T-cell (primary cell): ENCODE measurements around the gene HSPB1. TPM values are rescaled to one million over a fixed set of nuclear protein-coding genes. Genes with fewer than 3 reads are reported as not detected.

ENCODE experiments used
- ATAC-seq, 4 experiments: fragments of 200-7000 bp in 3 of 4; fragments of 150-1000 bp in 1 of 4; cut with Tn5 transposase; replicated peaks in 1 of 4; 1 replicate in 3 of 4; 2 replicates in 1 of 4; pipeline ENCODE4 v1.10.0; 2021; ENCODE audit warnings: moderate library complexity in 3 of 4, mild to moderate bottlenecking in 2 of 4, moderate number of reproducible peaks in 1 of 4
- CTCF ChIA-PET, 2 donors: fragments of 300-600 bp; sonication (Branson Sonifier 250); formaldehyde crosslinking; loops; one replicate each; lab custom pipeline; 2022; ENCODE audit warnings: antibody characterized with exemption in 2 of 2; lab: Charles Lee
- POLR2A ChIA-PET, 2 donors: fragments of 300-600 bp; sonication (Branson Sonifier 250); formaldehyde crosslinking; loops; one replicate each; lab custom pipeline; 2022; ENCODE audit warnings: antibody characterized with exemption in 2 of 2; lab: Charles Lee
- DNase-seq, 35 experiments: peaks; one replicate each; pipeline versions ENCODE4 v3.0.0 to v3.0.0-alpha.2; 2013 to 2023
- H3K27ac ChIP-seq: one replicate; pipeline ENCODE4 v1.5.1; 2013; ENCODE audit warnings: low read length
- H3K27me3 ChIP-seq, 2 experiments: replicated peaks in 1 of 2; 1 replicate in 1 of 2; 2 replicates in 1 of 2; pipeline versions ENCODE4 v1.6.1 to v1.7.0; 2013; ENCODE audit warnings: low read length in 1 of 2, mixed read lengths in 1 of 2; ENCODE audit not compliant: control insufficient read depth in 2 of 2, insufficient read depth in 2 of 2; ENCODE audit errors: extremely low read depth in 1 of 2
- H3K36me3 ChIP-seq, 2 donors: 1 replicate in 1 of 2; 2 replicates in 1 of 2; pipeline versions ENCODE4 v1.6.1 to v1.7.0; 2013; ENCODE audit warnings: low read length in 1 of 2; ENCODE audit not compliant: control insufficient read depth in 2 of 2, insufficient read depth in 1 of 2; ENCODE audit errors: extremely low read depth in 1 of 2
- H3K4me1 ChIP-seq, 2 experiments: 1 replicate in 1 of 2; 2 replicates in 1 of 2; pipeline versions ENCODE4 v1.6.1 to v1.7.0; 2013; ENCODE audit warnings: low read length in 2 of 2, mixed read lengths in 1 of 2; ENCODE audit not compliant: insufficient read depth in 2 of 2, control insufficient read depth in 1 of 2; ENCODE audit errors: extremely low read depth in 1 of 2
- H3K4me3 ChIP-seq, 2 donors: 1 replicate in 1 of 2; 2 replicates in 1 of 2; pipeline versions ENCODE4 v1.5.1 to v1.7.0; 2013; ENCODE audit warnings: mild to moderate bottlenecking in 2 of 2, low read length in 1 of 2, moderate library complexity in 1 of 2; ENCODE audit not compliant: control insufficient read depth in 1 of 2; ENCODE audit errors: extremely low read depth in 1 of 2
- H3K9me3 ChIP-seq: 2 replicates; pipeline ENCODE4 v1.7.0; 2013
- H3K27ac Mint-ChIP-seq, 2 donors: one replicate each; pipeline ENCODE4 v1.8.0; 2020 to 2021; ENCODE audit warnings: mild to moderate bottlenecking in 2 of 2, mixed read lengths in 2 of 2
- H3K27me3 Mint-ChIP-seq, 2 donors: one replicate each; pipeline ENCODE4 v1.8.0; 2021 to 2022; ENCODE audit warnings: mixed read lengths in 2 of 2
- H3K36me3 Mint-ChIP-seq: one replicate; pipeline ENCODE4 v1.8.0; 2021; ENCODE audit warnings: mixed read lengths
- H3K4me1 Mint-ChIP-seq, 3 donors: one replicate each; pipeline ENCODE4 v1.8.0; 2020 to 2022; ENCODE audit warnings: mixed read lengths in 3 of 3, mild to moderate bottlenecking in 1 of 3
- H3K4me3 Mint-ChIP-seq, 3 donors: one replicate each; pipeline ENCODE4 v1.8.0; 2020 to 2022; ENCODE audit warnings: mild to moderate bottlenecking in 3 of 3, mixed read lengths in 3 of 3, moderate library complexity in 3 of 3
- H3K9me3 Mint-ChIP-seq, 3 donors: one replicate each; pipeline ENCODE4 v1.8.0; 2020 to 2022; ENCODE audit warnings: mixed read lengths in 3 of 3
- WGBS: methylation state at CpG from one replicate; pipeline ENCODE4 v1.1.5; 2013; ENCODE audit warnings: missing lambda C conversion rate; ENCODE audit not compliant: insufficient coverage; 5-methylcytosine and 5-hydroxymethylcytosine counted together
- total RNA-seq, 35 experiments: library from RNA in 6 of 35; stranded (reverse) in 6 of 35; fragments of 120-200 nt in 1 of 35; gene quantifications; one replicate each; pipeline versions ENCODE4 v1.2.1 to v1.2.4 and lab custom pipeline; 2013 to 2026

Gene HSPB1
- total RNA-seq, 5 donors from 2014 or later (not counting 1 experiment from before 2014, with no cell fraction given) = 38.1 to 43.6 (median 40.1) TPM

DNA sequence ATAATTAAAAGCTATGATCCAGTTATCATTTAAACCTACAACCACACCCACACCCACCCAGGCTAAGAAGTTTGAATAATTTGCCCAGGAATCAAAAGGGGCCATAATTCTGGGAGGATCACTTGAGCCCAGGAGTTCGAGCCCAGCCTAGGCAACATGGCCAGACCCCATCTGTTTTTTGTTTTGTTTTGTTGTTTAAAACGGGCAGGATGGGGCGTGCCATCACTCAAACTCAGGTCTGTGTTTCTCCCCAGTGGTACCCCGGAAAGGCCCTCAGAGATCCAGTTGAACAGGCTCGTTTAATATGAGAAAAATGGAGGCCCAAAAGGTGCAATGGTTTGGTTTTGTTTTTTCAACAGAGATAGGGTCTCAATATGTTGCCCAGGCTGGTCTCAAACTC lies 23.3 kb downstream of the HSPB1 start:
- no peak overlapping the region for H3K4me3 Mint-ChIP-seq
- H3K4me1 Mint-ChIP-seq = peaks cover 21 to 34% (median 24%) of the 10 kb centered on the region in 3 donors
- H3K9me3 Mint-ChIP-seq = no peaks in the 10 kb centered on the region
- no peak overlapping the region for H3K27ac Mint-ChIP-seq
- Histone ChIP-seq H3K36me3 (peaks cover 3 to 44% of the 10 kb centered on the region in 2 donors), H3K27me3 (no peaks in the 10 kb centered on the region), H3K4me1 (peaks cover 3 to 5% of the 10 kb centered on the region in 2 experiments), H3K9me3 (no peaks in the 10 kb centered on the region), H3K27ac (no peak overlapping the region), H3K4me3 (no peak overlapping the region)
- no peak for DNase-seq
- no peaks in the 10 kb centered on the region for H3K27me3 Mint-ChIP-seq
- H3K36me3 Mint-ChIP-seq = peaks cover 32% of the 10 kb centered on the region
- ATAC-seq = no peak
- 93% methylated on average over 2 of the region's 5 CpGs for WGBS
- ChIA-PET POLR2A (interaction anchor here in 1 of 2 donors (0.7 kb wide), 1 partner anchor 44 kb away, joined by 8 read pairs; no protein-coding TSS in a partner anchor), CTCF (no interaction called here)

DNA sequence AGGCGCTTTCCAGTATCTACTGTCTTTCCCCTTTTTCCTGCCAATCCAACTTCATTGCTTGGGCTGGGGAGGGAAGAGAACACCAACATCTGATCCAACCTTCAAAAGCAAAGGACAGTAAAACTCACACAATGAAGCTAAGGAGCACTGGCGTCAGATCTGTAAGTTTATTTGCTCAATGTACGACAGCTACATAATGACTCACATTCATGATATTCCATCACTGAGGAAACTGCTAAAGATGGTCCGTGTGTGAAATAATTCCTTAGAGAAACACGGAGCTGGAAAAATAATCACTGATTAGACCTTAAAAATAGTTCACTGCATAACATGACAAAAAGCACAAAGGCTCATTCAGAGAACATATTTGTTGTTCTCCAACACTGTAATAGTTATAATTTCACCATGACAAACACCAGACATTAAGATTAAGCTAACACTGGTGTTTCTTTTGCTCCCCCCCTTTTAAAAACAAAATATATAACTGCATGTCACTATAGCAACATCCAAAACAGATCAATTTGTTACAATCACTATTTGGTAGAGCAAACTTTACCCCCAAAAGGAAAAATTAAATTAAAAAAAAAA lies 24.3 kb downstream of the HSPB1 start:
- Histone ChIP-seq H3K4me3 (no peak overlapping the region), H3K4me1 (peaks cover 3 to 5% of the 10 kb centered on the region in 2 experiments), H3K9me3 (no peaks in the 10 kb centered on the region), H3K27ac (no peak overlapping the region), H3K36me3 (peaks cover 3 to 44% of the 10 kb centered on the region in 2 donors), H3K27me3 (no peaks in the 10 kb centered on the region)
- Mint-ChIP-seq H3K36me3 (peaks cover 32% of the 10 kb centered on the region), H3K4me3 (no peak overlapping the region), H3K9me3 (no peaks in the 10 kb centered on the region), H3K27me3 (no peaks in the 10 kb centered on the region), H3K27ac (no peak overlapping the region), H3K4me1 (peaks cover 26 to 43% (median 30%) of the 10 kb centered on the region in 3 donors)
- DNase-seq (no peak), ATAC-seq (no peak)
- ChIA-PET CTCF (interaction anchor here (0.6 to 1.7 kb wide), 5 partner anchors 8 to 57 kb away, joined by 3 to 6 read pairs (median 3); no protein-coding TSS in a partner anchor), POLR2A (interaction anchor here in 1 of 2 donors (0.7 kb wide), 2 partner anchors 21 to 43 kb away, joined by 7 to 8 read pairs; no protein-coding TSS in a partner anchor)
- WGBS = 100% methylated on average over 2 of the region's 5 CpGs

DNA sequence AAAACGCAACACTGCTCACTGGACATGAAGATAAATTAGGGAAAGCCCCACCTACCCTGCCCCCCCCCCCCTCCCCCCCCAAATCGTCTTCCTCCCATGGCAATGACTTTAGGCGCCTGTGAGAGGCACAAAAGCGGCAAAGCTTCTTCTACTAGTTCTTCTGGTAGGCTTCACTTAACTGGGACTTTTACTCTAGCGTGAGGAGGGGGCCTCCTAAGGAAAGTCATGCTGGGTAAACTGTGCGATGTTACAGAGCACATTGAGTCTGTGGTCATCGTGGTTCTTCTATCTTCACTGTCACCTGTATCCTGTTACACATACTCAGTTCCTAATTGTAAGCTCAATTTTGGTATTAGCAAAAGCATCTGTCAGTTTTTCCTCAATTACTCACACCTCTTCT lies 25.1 kb downstream of the HSPB1 start:
- ChIA-PET CTCF (interaction anchor here (0.6 to 1.7 kb wide), 5 partner anchors 9 to 56 kb away, joined by 3 to 6 read pairs (median 3); no protein-coding TSS in a partner anchor), POLR2A (interaction anchor here in 1 of 2 donors (0.7 kb wide), 1 partner anchor 20 kb away, joined by 7 read pairs; no protein-coding TSS in a partner anchor)
- Histone ChIP-seq H3K27me3 (no peaks in the 10 kb centered on the region), H3K36me3 (peaks cover 3 to 52% of the 10 kb centered on the region in 2 donors), H3K27ac (no peak overlapping the region), H3K4me1 (peaks cover 3 to 5% of the 10 kb centered on the region in 2 experiments), H3K4me3 (no peak overlapping the region), H3K9me3 (no peaks in the 10 kb centered on the region)
- DNase-seq = no peak
- peaks cover 38% of the 10 kb centered on the region for H3K36me3 Mint-ChIP-seq
- H3K27me3 Mint-ChIP-seq = no peaks in the 10 kb centered on the region
- ATAC-seq = peak in 1 of 4 experiments; percentile 43
- no peaks in the 10 kb centered on the region for H3K9me3 Mint-ChIP-seq
- H3K27ac Mint-ChIP-seq = peak overlapping the region in 1 of 2 donors; percentile 34
- WGBS = no CpG with 5 or more reads among the region's 7 CpGs
- H3K4me1 Mint-ChIP-seq = peaks cover 33 to 50% (median 37%) of the 10 kb centered on the region in 3 donors
- H3K4me3 Mint-ChIP-seq = no peak overlapping the region

DNA sequence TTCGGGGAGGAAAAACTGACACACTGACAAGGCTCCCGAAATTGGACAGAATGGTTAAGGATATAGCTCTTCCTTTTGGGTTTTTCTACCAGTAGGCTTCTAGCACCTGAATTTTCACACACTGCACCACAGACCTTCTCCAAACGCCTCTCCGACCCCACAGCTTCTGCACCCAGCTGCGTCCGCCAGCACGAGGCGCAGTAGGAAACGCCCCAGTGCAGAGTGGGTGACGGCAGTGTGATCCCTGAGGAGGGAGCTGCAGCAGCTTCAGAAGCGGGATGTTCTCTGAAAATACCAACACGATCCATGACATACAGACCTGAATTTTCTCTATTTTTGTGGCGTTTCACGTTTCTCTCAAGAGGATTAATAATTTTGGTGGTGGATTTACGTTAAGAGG lies 25.9 kb downstream of the HSPB1 start:
- no peak overlapping the region for H3K27ac Mint-ChIP-seq
- DNase-seq = no peak
- no peaks in the 10 kb centered on the region for H3K27me3 Mint-ChIP-seq

DNA sequence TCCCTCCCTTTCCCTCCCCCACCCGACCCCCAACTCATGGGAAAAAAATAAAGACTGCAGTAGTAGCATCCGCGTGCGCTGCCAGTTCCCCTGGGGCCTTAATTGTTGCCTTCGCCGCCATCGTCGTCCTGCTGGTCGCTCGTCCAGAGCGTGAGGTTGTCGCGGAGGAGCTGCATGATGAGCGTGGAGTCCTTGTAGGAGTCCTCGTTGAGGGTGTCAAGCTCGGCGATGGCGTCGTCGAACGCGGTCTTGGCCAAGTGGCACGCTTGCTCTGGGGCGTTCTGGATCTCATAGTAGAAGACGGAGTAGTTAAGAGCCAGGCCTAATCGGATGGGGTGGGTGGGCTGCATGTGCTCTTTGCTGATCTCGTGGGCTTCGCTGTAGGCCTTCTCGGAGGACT lies 27.0 kb downstream of the HSPB1 start:
- ATAC-seq (no peak), DNase-seq (no peak)
- Histone ChIP-seq H3K9me3 (no peaks in the 10 kb centered on the region), H3K27ac (no peak overlapping the region), H3K27me3 (no peaks in the 10 kb centered on the region), H3K4me3 (no peak overlapping the region), H3K36me3 (peaks cover 3 to 52% of the 10 kb centered on the region in 2 donors), H3K4me1 (peaks cover 3 to 5% of the 10 kb centered on the region in 2 experiments)
- Mint-ChIP-seq H3K4me1 (peaks cover 42 to 61% (median 48%) of the 10 kb centered on the region in 3 donors), H3K9me3 (no peaks in the 10 kb centered on the region), H3K4me3 (no peak overlapping the region), H3K27me3 (no peaks in the 10 kb centered on the region), H3K36me3 (peaks cover 38% of the 10 kb centered on the region), H3K27ac (no peak overlapping the region)
- ChIA-PET CTCF (no interaction called here), POLR2A (no interaction called here)
- 95% methylated on average over 29 of the region's 29 CpGs for WGBS

More for the DNA sequence above, 25.9 kb downstream of the HSPB1 start:
- no peak overlapping the region for H3K27ac ChIP-seq
- ChIA-PET CTCF (interaction anchor here in 1 of 2 donors (0.6 to 1.7 kb wide), 2 partner anchors 10 to 27 kb away, joined by 3 to 6 read pairs; no protein-coding TSS in a partner anchor), POLR2A (no interaction called here)
- no peaks in the 10 kb centered on the region for H3K9me3 Mint-ChIP-seq
- peaks cover 3 to 5% of the 10 kb centered on the region in 2 experiments for H3K4me1 ChIP-seq
- H3K4me3 Mint-ChIP-seq = no peak overlapping the region
- H3K36me3 ChIP-seq = peaks cover 3 to 52% of the 10 kb centered on the region in 2 donors
- H3K27me3 ChIP-seq = no peaks in the 10 kb centered on the region
- H3K4me3 ChIP-seq = no peak overlapping the region
- H3K9me3 ChIP-seq = no peaks in the 10 kb centered on the region
- no peak for ATAC-seq
- 71% methylated on average over 6 of the region's 15 CpGs for WGBS
- H3K4me1 Mint-ChIP-seq = peaks cover 35 to 56% (median 42%) of the 10 kb centered on the region in 3 donors
- H3K36me3 Mint-ChIP-seq = peaks cover 38% of the 10 kb centered on the region

GRCh38 chr7:76330261-76330660 lies 27.8 kb downstream of the HSPB1 start:
- no peak overlapping the region for H3K27ac ChIP-seq
- peaks cover 3 to 5% of the 10 kb centered on the region in 2 experiments for H3K4me1 ChIP-seq
- ChIA-PET CTCF (no interaction called here), POLR2A (no interaction called here)
- ATAC-seq (no peak), DNase-seq (no peak)
- Mint-ChIP-seq H3K27me3 (no peaks in the 10 kb centered on the region), H3K36me3 (peaks cover 38% of the 10 kb centered on the region), H3K4me1 (peaks cover 42 to 61% (median 50%) of the 10 kb centered on the region in 3 donors), H3K4me3 (no peak overlapping the region), H3K9me3 (no peaks in the 10 kb centered on the region), H3K27ac (no peak overlapping the region)
- no peak overlapping the region for H3K4me3 ChIP-seq
- WGBS = 93% methylated on average over 2 of the region's 4 CpGs
- no peaks in the 10 kb centered on the region for H3K27me3 ChIP-seq
- H3K9me3 ChIP-seq = no peaks in the 10 kb centered on the region
- peaks cover 3 to 49% of the 10 kb centered on the region in 2 donors for H3K36me3 ChIP-seq
